Measurements from ENCODE around the gene POLR3GL.

POLR3GL gene

DNA sequence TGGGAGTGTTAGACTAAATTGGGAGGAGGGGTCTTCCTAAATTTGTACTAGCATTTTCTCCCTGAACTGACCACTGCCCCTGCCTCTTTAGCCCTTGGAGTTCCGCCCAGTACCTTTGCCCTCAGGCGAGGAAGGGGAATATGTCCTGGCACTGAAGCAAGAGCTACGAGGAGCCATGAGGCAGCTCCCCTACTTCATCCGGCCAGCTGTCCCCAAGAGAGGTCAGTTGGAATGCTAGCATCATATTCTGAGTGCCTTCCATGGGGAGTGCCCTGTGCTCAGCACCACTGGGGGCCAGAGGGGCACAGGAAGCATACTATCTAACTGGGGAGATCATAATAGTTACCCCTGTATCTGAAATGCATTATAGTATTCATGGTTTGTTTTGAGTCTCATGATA, 10.7 kb downstream of the POLR3GL start:
- no peak for DNase-seq (ENCODE audit: low read depth)

GRCh38 chr1:145977016-145977415, 12.5 kb downstream of the POLR3GL start:
- DNase-seq (ENCODE audit: low read depth), result no peak

DNA sequence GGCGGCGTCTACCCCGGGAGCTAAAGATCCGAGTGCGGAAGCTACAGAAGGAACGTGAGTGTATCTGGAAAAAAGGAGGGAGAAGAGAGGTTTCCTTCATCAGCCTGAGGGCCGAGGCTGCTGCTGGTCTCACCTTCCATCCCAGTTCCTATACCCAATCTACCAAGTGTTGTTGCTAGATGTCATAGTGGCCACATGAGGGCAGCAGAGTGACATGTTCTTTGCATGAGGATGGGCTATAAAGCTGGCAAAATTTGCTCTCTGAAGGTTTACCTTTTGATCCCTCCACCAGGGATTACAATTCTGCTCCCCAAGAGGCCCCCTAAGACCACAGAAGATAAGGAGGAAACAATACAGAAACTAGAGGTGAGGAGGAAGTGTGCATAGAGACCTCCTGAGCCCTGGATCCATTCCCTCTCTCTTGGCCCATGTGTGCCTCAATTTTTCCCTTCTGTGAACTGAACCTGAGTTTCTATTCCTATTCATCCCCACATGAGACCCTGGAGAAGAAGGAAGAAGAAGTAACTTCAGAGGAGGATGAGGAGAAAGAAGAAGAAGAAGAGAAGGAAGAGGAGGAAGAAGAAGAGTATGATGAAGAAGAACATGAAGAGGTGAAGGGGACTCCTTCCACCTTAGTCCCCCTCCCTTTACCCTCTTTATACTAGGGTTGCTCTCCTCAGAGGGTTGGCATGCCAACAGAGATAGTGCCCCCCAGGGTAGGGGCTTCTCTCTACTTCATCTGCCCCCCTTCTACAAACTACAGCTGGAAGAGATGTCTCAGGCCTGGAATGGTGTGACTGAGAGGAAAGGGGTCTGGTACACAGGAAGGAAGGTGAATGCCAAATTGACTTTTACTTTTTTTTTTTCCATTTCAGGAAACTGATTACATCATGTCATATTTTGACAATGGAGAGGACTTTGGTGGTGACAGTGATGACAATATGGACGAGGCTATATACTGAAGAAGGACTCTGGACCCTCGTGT, 13.3 kb downstream of the POLR3GL start:
- no peak for DNase-seq (ENCODE audit: low read depth)

DNA sequence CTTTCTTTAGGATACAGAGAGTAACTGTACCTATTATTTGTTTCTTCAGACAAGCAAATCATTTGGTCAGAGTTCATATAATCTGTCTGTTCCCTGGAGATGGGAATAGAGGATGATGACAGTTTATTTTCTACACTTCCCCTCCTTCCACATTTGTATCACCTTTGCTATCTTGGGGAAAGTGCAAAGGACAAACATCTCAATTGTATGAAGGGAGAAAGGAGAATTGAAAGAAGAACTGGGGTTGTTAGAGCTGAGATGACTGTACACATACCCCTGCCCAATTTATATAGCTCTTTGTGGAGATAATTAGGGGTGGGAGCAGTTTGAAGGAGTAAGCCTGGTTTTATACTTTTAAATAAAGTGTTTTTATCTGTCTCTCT, 14.0 kb downstream of the POLR3GL start:
- DNase-seq (ENCODE audit: low read depth), result no peak

- DNase-seq (ENCODE audit: low read depth), result peak; percentile 100
These were observed 14.6 kb downstream of the POLR3GL start for GRCh38 chr1:145978854-145979745.

DNA sequence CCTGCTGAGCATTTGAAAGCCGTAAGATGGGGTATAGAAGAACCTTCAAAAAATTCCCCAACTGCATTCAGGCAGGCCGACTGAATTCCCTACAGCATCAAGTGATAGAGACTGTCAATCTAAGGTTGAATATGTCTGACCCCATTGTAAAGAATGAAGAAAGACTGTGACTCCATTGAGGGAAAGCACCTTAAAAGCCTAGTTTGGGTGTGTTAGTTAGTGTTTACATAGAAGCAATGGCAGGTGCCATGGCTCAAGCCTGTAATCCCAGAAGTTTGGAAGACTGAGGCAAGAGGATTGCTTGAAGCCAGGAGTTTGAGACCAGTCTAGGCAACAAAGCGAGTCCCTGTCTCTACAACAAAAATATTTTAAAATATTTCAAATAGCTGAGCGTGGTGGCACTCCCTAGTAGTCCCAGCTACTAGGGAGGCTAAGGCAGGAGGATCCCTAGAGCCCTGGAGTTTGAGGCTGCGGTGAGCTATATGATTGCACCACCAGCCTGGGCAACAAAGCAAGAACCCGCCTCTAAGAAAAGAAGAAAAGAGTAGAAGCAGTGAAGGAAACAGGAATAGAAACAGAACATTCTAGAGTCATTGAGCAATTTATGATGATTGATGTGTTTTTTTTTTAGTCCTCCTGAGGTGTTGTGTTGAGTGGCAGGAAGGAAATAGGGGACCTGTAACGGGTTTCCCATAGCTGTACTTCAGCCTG, 15.4 kb downstream of the POLR3GL start:
- DNase-seq (ENCODE audit: low read depth), result no peak

- DNase-seq (ENCODE audit: low read depth), result no peak
These were observed 16.0 kb downstream of the POLR3GL start for GRCh38 chr1:145980457-145980994.

GRCh38 chr1:145982010-145982723, 17.7 kb downstream of the POLR3GL start:
- no peak for DNase-seq (ENCODE audit: low read depth)

DNA sequence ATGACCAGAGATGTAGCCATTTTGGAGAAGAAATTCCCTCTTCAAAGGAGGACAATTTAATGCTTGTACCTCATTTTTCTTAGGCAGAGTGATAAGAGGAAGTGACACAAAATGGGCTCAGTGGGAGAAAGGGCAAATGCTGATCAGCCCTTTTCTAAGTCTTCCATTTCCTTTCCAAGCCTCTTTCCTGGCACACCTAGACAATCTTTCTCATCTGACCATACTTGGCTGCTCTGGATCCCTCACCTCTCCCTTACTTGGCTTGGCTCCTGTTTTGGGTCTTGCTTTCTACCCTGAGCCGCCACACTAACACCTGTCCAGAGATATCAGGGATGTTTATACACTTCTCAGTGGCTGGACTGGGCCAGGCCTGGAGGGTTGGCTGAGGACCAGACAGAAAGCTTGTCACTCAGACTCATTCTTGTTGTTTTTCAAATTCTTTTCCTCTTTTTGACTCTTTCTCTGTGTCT, 18.8 kb downstream of the POLR3GL start:
- DNase-seq (ENCODE audit: low read depth), result no peak

DNA sequence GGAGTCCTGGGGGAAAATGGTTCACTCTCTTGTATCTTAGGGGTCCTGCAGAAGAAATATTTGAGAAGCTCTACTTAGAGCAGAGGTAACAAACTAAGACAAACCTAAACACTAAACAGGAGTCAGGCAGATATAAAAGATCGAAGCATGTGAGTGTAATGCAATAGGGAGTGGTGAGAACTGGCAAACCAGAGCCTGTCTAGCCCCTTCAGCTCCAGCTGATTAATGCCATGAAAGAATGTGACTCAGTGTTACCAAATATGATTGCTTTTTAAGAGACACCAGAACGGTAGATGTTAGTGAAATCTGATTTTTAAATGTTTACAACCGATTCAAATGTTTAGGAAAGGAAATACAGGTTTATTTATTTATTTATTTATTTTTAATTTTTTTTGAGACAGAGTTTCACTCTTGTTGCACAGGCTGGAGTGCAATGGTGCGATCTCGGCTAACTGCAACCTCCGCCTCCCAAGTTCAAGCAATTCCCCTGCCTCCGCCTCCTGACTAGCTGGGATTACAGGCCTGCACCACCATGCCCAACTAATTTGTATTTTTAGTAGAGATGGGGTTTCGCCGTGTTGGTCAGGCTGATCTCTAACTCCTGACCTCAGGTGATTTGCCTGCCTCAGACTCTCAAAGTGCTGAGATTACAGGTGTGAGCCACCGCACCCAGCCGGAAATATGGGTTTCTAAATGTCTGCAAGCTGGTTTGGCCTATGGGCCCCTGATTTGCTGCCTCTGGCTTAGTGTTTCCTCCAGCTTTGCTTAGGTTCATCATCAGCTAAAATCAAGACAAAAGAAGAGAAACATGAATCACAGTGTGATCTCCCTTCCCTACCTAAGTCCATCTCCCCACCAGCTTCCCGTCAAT, 19.7 kb downstream of the POLR3GL start:
- DNase-seq (ENCODE audit: low read depth), result no peak

DNA sequence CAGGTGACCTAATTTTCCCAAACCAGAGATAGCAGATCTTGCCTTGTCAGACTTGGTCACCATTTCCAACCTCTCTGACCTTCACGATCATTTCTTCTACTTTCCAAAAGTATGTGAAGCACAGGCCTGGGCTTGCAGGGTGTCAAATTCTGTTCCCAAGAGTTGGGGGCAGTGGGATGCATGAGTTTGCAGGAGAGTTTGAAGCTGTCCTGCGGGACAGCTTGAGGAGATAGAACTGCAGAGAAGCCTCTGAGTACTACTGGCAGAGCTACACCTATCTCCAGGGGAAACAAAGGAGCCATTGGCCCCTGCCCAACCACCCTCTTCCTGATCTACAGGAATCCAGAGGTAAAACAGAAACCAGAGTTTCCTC, 20.6 kb downstream of the POLR3GL start:
- no peak for DNase-seq (ENCODE audit: low read depth)

DNA sequence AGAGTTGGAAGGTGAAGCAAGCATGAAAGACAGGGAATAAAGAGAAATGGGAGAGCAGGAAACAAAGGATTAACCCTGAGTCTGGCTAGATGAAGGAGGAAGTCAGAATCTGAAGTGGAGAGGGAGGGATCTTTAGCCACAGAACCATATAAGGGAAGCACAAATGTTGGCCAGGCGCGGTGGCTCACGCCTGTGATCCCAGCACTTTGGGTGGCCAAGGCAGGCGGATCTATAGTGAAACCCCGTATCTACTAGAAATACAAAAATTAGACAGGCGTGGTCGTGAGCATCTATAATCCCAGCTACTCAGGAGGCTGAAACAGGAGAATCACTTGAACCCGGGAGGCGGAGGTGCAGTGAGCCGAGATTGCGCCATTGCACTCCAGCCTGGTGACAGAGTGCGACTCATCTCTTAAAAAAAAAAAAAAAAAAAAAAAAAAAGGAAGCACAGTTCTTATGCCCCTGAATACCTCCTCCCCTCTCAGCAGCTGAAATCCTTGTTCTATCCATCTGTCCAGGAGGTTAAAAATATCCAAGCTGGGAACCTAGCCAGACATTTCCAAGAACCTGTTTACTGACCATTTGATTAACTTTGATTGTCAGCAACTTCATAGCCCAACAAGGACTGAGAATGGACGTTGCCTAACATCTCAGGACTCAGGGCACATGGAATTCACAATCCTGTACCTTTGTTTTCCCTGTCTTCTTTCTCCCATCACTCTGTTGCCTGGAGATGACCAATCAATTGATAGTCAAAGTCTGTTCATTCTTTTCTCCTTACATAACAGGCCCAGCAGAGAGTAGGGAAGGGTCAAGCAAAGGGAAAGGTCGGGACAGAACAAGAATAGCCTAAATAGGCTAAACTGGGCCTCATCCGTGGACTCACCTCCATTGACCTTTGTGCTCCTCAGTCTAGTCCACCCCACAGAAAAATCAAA, 21.3 kb downstream of the POLR3GL start:
- DNase-seq (ENCODE audit: low read depth), result no peak

GRCh38 chr1:145986551-145986950, 22.1 kb downstream of the POLR3GL start:
- no peak for DNase-seq (ENCODE audit: low read depth)

DNA sequence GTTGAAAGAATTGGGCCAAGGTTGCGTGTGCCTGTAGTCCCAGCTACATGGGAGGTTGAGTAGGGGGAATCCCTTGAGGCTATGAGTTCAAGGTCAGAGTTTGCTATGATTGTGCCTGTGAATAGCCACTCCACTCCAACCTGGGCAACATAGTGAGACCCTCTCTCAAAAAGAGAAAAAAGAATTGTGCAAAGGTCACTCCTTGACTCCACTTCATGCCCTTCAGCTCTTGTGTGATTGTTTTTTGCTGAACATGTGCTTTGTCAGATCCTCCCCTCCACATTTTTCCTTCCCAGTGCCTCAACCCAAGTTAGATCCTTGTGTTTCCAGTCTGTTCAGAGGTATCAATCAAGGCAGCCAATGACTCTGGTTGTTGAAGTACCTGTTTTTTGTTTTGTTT, 23.4 kb downstream of the POLR3GL start:
- DNase-seq (ENCODE audit: low read depth), result no peak

DNA sequence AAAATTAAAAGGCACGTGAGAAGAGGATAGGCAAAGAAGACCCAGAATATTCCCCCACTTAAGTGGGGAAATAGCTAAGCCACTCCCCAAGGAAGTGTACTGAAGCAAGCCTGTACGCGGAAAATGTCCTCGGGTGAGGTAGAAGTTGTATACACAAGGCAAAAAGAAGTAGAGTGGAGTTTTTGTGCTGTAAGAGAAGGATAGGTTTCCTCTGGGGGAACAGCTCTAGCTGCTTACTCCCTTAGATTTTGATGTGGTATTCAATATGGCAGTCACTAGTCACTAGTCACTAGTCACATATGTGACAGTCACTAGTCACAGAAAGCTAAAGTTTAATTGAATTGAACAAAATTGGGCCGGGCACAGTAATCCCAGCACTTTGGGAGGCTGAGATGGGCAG, 24.3 kb downstream of the POLR3GL start:
- DNase-seq (ENCODE audit: low read depth), result no peak

GRCh38 chr1:145990249-145990855, 25.9 kb downstream of the POLR3GL start:
- DNase-seq (ENCODE audit: low read depth), result no peak

GRCh38 chr1:145991735-145992412, 27.4 kb downstream of the POLR3GL start:
- no peak for DNase-seq (ENCODE audit: low read depth)

DNA sequence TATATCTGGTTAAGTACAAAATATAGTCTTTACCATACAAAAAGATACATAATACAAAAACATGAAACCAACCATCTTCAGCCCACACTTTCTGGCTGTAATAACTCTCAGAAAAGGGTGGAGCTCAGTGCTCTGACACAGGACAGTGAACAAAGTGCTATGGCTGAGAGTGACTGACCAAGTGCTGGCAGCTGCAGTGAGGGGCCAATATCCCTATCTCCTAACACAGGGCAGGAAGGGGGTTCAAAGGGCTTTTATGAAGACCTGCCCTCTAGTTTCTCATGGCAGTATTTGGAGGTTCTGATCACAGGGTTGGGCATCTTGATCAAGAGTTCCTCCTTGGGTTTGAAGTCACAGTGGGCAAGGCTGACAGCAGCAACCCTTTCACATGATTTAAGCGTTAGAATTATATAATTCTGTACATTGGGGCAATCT, 28.0 kb downstream of the POLR3GL start:
- DNase-seq (ENCODE audit: low read depth), result no peak

Measured in GM04504 (cell line).